ENCODE results near the gene REPIN1.

Gene REPIN1

GRCh38 chr7:150397346-150398107 is 28.9 kb downstream of the REPIN1 start:
- DNase-seq, result no peak

DNA sequence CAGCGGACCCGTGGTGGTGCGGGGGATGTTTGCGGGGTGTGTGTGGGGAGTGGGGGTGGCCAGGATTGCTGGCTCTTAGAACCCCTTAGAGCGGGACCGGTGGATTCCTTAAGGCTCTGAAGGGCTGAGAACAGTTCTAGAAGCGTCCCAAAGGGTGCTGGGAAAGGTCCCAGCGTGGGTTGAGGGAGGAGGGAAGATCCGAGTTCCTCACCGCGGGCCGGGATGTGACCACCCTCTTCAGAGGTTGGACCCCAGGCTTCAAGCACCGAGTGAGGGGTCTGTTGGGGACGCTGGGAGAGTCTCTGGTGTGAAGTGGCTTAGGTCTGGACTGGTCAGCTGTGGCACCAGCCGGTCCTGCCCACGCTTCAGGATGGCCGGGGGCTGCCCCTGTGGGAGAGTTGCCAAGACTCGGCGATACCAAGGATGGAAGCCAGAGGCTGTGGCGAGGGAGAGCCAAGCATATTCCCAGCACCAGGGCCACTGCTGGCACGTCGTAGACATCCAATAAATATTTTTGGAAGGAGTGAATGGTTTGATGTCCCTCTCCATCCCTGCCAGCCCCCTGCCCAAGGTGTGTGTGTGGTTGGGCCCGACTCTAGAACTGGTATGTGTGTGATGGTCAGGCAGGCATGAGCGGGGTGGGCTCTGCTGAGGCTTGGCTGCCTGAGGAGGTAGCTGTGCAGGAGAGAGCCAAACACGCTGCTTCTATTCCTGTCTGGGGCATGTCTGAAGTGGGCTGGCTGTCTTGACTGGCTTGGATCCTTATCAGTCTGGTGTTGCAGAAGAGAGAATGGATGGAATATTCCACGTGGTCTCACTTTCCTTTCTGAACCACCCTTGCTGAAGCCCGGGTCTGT is 29.7 kb downstream of the REPIN1 start:
- DNase-seq, result no peak

GRCh38 chr7:150398965-150399320 is 30.3 kb downstream of the REPIN1 start:
- no peak for DNase-seq

DNA sequence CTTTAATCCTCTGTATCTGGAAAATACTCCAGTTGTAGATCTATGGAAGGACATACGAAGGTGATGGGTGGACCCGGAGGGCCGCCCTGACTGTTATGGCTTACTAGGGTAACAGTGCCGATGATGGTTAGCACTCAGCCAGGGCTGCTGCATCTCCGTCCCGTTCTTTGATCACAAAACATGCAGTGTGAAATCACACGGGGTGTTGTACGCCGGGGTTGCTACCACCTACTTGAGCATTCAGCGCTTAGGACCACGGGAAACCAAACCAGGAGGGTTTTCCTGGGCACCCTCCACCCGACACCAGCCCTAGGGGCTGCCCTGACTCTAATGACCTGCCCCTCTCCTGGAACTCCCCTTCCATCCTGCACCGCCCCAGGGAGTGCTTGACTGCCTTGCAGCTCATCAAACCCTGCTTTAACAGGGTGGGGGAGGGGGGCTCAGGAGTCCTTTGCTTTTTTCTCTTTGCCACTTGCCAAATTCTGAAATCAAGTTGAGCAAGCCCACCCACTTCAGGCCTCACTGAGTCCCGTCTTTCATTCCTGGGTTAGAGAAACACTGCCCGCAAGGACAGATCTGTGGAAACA is 30.9 kb downstream of the REPIN1 start:
- no peak for DNase-seq

DNA sequence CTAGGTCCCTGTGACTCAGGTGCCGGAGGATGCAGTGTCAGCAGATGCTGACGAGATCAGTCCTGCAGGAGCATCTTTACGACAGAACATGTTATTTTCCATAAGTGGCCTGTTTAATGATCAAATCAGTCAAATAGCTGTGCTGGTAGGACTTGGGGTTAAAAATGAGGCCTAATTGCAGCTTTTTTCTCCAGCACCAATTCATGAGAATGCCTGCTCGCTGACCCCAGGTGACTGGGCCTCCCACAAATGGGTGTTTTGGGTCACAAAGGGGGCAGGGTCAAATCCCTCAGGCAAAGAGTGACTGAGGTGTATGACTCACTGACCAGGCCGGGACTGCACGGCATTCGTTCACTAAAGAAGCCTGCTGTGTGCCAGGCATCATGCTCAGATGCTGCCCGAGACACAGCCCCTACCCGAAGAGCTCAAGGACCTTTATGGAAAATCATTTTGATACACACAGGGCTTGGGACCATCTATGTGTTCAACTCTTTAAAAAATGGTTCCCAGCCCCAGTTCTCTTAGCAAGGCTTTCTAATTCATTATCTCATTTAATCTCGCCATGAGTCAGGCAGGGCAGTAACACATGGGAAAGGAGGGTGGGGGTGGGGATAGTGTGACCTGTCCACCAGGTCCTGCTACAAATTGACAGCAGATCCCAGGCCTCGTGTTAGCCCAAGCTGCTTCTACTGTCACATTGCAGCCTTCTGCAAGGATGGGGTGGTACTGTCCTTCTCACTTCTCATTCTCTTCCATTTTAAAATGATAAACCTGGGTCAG is 31.6 kb downstream of the REPIN1 start:
- no peak for DNase-seq

DNA sequence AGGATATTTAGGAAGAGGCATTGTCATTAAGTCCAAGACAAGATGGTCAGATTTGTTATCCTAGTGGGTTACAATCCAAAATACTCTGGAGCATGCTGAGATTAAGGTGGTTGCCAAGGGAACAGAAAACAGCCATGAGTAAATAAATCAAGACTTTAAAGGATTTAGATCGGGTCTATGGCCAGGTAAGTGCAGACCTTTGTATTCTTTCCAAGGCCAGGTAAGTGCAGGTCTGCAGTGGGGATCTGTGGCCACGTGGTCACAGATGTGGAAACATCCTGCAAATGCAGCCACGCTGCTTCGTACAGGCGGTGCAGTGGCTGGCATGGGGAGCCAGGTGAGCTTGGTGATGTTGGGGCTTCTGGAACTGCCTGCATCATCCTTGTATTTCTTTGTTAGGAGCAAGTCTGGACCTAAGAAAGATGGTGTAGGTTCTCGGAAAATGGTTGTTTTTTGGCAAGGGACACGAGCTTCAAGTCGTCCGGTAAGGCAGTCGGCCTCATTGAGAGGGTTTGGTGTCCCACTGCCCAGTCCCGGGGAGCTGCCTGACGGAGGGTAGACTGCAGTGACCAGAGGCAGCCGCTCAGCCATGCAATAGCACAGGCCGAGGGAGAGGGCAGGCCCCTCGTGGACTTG is 32.3 kb downstream of the REPIN1 start:
- DNase-seq, result no peak

DNA sequence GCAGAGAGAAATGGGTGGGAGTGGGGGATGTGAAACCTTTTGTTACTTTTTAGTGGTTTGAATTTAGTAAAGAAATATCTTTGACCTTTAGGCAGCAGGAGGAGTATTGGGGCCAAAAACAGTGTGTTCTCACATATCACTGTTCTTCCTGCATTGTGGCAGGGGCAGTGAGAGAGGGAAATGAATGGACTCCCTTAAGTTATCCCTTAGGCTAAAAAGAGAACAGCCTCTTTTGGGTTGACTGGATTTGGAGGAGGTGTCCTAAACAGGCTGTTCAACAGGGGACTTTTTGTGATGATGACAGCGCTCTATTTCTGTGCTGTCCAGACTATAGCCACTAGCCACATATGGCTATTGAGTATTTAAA is 32.8 kb downstream of the REPIN1 start:
- DNase-seq, result no peak

GRCh38 chr7:150401861-150402631 is 33.4 kb downstream of the REPIN1 start:
- no peak for DNase-seq

DNA sequence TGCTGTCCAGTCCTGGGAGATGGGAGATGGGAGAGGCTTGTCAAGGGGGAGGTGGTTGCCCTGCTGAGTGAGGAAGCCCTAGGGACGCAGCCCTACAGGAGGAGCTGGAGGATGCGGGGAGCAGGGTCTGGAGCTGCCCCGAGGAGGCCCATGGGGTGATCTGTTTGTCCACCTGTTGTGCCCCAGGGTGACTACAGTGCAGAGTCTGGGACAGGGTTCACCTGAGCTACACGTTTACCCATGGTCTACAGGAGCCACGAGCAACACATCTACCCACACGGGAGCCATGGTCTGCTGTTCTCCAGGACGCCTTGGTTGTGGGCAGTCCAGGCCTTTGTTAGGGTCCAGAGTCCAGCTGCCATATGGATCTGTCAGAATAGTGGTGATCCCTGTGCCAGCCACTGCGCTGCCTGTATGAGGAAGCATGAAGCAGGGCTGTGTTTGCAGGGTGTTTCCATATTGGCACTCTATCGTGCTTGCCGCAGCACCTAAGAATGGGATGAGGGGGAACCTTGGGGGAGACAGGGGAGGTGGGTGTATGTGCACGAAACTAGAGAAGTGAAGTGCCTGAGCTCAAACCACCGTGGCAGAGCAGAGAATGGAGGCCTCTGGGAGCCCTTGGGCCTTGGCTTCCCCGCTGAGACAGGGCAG is 34.2 kb downstream of the REPIN1 start:
- DNase-seq, result no peak

- no peak for DNase-seq
Measured at GRCh38 chr7:150403376-150404171, 35.0 kb downstream of the REPIN1 start.

DNA sequence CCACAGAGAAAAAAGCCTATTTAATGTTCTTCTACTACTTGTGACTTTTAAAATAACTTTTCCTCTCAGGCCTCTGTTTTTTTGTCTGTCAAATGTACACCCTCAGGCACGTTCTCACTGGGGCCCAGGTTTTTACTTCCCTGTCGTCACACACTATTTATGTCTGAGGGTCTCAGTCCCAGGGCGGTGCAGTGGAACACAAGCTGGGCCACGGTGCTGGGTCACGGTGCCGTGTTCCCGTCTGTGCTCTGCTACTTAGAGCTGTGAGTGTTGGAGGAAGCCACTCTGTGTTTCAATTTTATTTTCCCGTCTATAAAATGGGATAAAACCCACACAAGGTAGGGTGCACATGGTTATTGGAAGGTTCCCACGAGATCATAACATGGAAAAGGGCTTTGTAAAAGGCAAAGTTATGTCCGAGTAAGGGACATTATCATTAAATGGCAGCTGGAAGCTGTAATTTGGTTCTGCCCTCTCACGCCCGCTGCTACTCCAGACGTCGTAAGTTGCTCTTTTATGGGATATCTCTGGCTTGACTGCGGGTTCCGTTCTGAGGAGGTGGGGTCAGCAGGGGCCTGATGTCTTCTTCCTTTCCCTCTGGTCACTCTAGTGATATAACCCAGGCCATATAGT is 35.7 kb downstream of the REPIN1 start:
- peak in 1 of 5 donors; percentile 9 for DNase-seq

- DNase-seq, result peak; percentile 57 to 90 (median 63)
Measured at GRCh38 chr7:150404805-150405583, 36.4 kb downstream of the REPIN1 start.

DNA sequence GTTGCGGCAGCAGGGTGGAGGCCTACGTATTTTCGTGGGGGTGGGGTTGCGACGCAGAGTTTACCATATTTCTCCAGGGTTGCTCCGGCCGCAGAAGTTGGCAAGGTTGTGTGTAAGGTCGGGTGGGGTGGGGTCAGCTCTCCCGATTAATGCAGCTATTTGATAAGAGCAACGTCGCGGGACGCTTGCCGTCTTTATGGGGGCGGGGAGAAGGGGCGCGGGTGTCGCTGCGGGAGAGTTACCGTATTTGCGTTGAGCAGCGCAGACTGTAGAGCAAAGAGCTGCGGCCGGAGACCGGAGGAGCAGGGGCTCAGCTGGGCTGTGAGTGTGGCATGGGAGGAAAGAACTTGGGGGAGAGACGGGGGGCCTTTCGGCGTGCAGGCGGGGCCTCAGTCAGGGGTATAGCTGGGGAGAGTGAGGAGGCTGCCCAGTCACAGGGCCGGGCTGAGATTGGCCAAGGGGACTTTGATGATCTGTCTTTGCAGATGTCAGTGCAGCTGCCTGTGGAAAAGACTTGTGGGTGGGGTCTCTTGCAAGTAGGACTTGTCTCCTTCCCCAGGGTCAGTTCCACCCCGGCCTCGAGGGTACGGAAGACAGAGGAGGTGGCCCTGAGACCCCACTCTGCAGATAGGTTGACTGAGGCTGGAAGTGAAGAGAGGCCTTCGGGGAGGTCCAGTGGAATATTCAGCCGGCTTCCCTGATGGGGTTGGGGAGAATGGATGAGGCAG is 37.1 kb downstream of the REPIN1 start:
- no peak for DNase-seq

GRCh38 chr7:150406312-150406566 is 37.6 kb downstream of the REPIN1 start:
- DNase-seq, result peak in 1 of 5 donors; percentile 18

DNA sequence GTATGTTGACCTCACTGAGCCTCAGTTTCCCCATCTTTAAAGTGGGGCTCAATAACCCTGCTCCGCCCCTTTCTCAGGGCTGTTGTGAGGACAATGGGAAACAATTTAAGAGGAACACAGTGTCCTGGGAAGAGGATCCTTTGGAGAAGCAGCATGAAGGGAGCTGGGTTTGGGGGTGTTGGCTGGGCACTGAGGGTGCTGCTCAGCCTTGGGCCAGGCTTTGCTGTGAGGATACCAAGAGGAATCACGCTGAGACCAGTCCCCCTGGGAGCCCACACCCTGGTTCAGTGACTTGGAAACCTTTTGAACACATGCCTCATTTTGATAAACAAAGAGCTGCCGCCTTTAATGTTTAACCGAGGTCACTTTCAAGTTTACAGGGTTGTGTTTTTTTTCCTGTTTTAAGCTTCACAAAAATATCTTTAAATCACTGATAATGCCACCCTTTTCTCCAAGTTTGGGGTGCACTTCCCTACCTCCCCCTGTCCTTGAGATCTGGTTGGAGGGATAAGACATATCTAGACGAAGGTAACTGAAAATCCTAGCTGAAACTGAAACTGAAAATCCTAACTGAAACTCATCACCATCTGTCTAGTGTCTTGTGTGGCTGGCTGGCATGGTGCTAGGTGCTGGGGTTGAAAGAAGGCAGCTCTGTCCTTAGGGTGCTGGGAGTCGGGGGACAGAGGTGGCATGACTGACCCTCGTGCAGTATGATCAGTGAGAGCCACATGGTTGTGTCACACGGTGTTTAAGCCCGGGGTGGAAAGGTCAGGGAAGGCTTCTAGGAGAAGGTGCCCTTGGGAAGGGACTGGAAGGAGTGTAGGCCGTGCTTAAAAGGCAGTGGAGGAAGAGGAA is 38.2 kb downstream of the REPIN1 start:
- peak in 1 of 5 donors; percentile 76 for DNase-seq

GRCh38 chr7:150407588-150408392 is 39.2 kb downstream of the REPIN1 start:
- DNase-seq, result no peak
